Melanocyte of skin (primary cell): ENCODE data around the gene FAM118A. TPM values are rescaled to one million over a fixed set of nuclear protein-coding genes. Genes with fewer than 3 reads are reported as not detected.

Source experiments
- total RNA-seq, 2 donors: library from RNA; depleted of rRNA; stranded (reverse); fragments of >200 nt; gene quantifications; 2 replicates each; pipeline ENCODE4 v1.2.3, GENCODE V29; 2012

FAM118A gene
- total RNA-seq: 10 to 100 TPM in 1 of 2 donors, 1 to 10 TPM in 1; 7.7 to 14.5 TPM

DNA sequence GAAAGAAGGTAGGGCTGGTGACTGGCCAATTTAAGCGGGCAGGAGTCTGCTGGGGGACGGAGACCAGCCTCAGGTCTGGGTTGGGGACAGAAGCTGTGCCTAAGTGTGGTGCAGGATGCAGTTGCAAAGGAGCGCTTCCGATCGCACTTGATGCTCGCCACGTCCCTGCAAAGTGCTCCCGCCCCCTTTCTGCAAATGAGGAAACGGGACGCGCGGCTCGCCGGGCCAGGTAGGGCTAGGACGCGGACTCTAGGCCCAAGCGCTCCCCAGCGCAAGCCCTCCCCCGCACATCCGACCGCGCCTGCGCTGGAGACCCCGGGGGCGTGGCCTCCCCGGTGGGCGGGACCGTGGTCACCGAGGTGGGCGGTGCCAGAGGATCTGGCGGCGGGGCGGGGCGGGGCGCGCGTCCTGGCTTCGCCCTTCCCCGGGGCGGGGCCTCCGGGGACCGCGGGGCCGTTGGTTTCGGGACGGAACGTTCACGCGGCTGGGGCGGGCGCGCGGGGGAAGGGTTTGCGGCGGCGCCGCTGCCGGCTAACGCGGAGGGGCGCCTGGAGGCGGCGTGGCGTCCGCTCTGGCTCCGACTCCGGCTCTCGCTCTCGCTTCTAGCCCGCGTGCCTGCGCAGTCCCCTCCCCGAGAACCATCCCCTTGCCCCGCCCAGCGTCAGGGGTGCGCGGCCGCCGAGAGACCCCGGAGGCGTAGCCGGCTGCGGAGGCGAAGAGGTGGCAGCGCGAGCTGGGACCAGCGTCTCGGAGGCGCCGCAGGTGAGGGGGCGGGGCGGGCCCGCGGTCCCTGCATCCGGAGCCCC is at the start of gene FAM118A:
FAM118A (plus strand) TSS at position 513 of the 806 bp plus-strand sequence. CDS start 12,446 bp downstream, outside the sequence.

GRCh38 chr22:45284705-45285262 is 24.9 kb upstream of the FAM118A start, which contains the start of gene UPK3A:
Gene UPK3A, plus strand, starts transcription at chr22:45284949. Its CDS starts 65 bp downstream, at chr22:45285014.

Other genes starting within 250 kb of the FAM118A start
- gene NUP50, start 146.0 kb upstream of the FAM118A start, total RNA-seq: 10 to 100 TPM; 42.3 to 45.0 TPM
- gene KIAA0930, start 69.0 kb upstream of the FAM118A start, total RNA-seq: 100 to 1,000 TPM; 167 to 221 TPM
- gene UPK3A, start 25.0 kb upstream of the FAM118A start, total RNA-seq: not detected
- not detected for gene SMC1B, start 103.7 kb downstream of the FAM118A start, total RNA-seq
- gene RIBC2, start 103.8 kb downstream of the FAM118A start, total RNA-seq: 1 to 10 TPM in 1 of 2 donors, under 1 TPM in 1; 0.34 to 3.7 TPM
- gene FBLN1, start 192.9 kb downstream of the FAM118A start, total RNA-seq: 1 to 10 TPM; 2.8 to 7.7 TPM